OCI-LY7 (cell line): ENCODE data around the gene SPO11.

Experiments used
- CTCF ChIP-seq: fragments of 200-600 bp; sonication (generic); conservative IDR thresholded peaks from 2 replicates; pipeline ENCODE4 v1.5.1; 2014; ENCODE audit warnings: mild to moderate bottlenecking, antibody characterized with exemption, low read length, moderate library complexity, mixed read lengths
- EZH2phosphoT487 ChIP-seq: fragments of 200-600 bp; sonication (generic); IDR thresholded peaks from 2 replicates; pipeline ENCODE4 v1.6.1; 2018; ENCODE audit warnings: low read depth, borderline replicate concordance, mild to moderate bottlenecking, mixed run types, antibody characterized with exemption, low read length, moderate library complexity, mixed read lengths

DNA sequence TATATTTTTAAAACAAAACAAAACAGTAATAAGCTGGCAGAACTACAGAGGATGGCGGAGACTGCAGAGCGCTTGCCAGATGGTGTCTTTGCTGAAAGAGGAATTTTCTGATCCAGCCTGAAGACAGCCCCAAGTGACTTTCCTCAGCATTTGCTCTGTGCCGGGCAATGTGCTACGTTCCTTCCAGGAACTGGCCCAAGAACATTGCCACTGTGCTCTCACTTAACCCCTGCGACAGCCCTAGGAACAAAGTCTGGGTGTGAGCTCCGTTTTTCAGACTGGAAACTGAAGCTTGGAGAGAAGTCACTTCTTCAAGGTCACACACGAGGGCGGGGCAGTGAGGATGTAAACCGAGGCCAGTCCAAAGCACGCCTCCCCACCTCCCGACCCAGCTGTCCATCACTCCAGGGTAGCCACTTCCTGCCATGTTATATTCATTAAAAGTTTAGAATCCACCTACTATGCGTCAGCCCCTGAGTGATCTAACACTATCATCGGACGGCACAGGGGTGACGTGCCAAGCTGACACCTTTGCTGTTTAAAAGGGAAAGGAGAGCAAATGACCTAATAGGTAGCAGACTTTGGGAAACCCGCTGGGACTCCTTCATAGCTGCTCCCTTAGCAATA, 40.8 kb upstream of the SPO11 start:
- TF ChIP-seq CTCF = no peak
- TF ChIP-seq EZH2phosphoT487 = no peak
